Body of pancreas (tissue), 4 donors: ENCODE measurements around the gene ABCB11. TPM values are rescaled to one million over a fixed set of nuclear protein-coding genes. Genes with fewer than 3 reads are reported as not detected.

ENCODE experiments used
- ATAC-seq: fragments of 150-250 bp; one replicate; pipeline ENCODE4 v1.9.1; 2016
- DNase-seq, 4 donors: peaks; one replicate each; pipeline ENCODE4 v3.0.0-alpha.2; 2019
- H3K27ac ChIP-seq, 4 donors: fragments of 200-600 bp; sonication (generic); 1 replicate in 3 of 4; 2 replicates in 1 of 4; pipeline versions ENCODE4 v1.5.1 to v1.6.1; 2016 to 2019; ENCODE audit warnings: mild to moderate bottlenecking in 1 of 4, mixed read lengths in 1 of 4, moderate library complexity in 1 of 4
- H3K27me3 ChIP-seq, 2 donors: fragments of 200-600 bp; sonication (generic); one replicate each; pipeline ENCODE4 v1.6.0; 2016; ENCODE audit warnings: mild to moderate bottlenecking in 1 of 2
- H3K36me3 ChIP-seq, 2 donors: fragments of 200-600 bp; sonication (generic); replicated peaks in 1 of 2; 2 replicates each; pipeline ENCODE4 v1.5.1; 2016; ENCODE audit warnings: low read depth in 2 of 2; ENCODE audit not compliant: insufficient read depth in 1 of 2
- H3K4me1 ChIP-seq: fragments of 200-600 bp; sonication (generic); one replicate; pipeline ENCODE4 v1.6.0; 2016
- H3K4me3 ChIP-seq, 2 donors: fragments of 200-600 bp; sonication (generic); 1 replicate in 1 of 2; 2 replicates in 1 of 2; pipeline ENCODE4 v1.5.1; 2016 to 2019
- H3K9me3 ChIP-seq, 3 donors: fragments of 200-600 bp; sonication (generic); 1 replicate in 2 of 3; 2 replicates in 1 of 3; pipeline ENCODE4 v1.5.1; 2016
- POLR2A ChIP-seq, 3 donors: fragments of 450-650 bp; IDR thresholded peaks; one replicate each; pipeline ENCODE4 v1.6.1; 2016; ENCODE audit warnings: antibody characterized with exemption in 3 of 3, mild to moderate bottlenecking in 2 of 3
- WGBS, 2 donors: methylation state at CpG; one replicate each; pipeline ENCODE4 v1.1.5; 2017; 5-methylcytosine and 5-hydroxymethylcytosine counted together
- intact Hi-C: fragments of 100-400 bp; cut with DNase I; formaldehyde crosslinking; loops from one replicate; pipeline ENCODE4 v1.15.1; 2023
- total RNA-seq, 2 donors: library from RNA; depleted of rRNA; stranded (reverse); fragments of >200 nt; gene quantifications; one replicate each; pipeline ENCODE4 v1.1.0, GENCODE V29; 2016
- TF ChIP-seq, protein P1 (sequence below), 7 experiments: fragments of 450-650 bp in 4 of 7; fragments of 200-600 bp in 3 of 7; sonication (generic) in 3 of 7; IDR thresholded peaks; one replicate each; pipeline ENCODE4 v1.5.1; 2016 to 2019; ENCODE audit warnings: antibody characterized with exemption in 7 of 7

Gene ABCB11
- total RNA-seq, 2 donors from 2014 or later: 0.33 TPM; not detected in 1

DNA sequence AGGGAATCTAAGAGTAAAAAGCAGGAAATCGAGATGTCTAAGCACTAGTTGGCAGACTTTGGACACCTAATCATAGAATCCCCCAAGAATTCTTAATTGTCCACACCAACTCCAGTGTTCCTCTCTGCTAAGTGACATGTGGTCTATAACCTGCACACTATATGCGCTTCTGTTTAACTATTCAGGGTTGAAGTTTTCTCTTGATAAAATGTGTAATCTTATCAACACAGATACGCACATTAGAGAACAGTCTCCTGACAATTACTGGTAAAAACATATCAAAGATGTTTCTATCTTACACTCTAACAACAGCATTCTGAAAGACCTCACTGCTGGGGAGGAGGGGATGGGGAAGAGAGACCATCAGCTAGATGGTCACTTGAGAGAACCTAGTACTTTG lies 3.9 kb downstream of the ABCB11 start:
- TF ChIP-seq, protein P1, sequence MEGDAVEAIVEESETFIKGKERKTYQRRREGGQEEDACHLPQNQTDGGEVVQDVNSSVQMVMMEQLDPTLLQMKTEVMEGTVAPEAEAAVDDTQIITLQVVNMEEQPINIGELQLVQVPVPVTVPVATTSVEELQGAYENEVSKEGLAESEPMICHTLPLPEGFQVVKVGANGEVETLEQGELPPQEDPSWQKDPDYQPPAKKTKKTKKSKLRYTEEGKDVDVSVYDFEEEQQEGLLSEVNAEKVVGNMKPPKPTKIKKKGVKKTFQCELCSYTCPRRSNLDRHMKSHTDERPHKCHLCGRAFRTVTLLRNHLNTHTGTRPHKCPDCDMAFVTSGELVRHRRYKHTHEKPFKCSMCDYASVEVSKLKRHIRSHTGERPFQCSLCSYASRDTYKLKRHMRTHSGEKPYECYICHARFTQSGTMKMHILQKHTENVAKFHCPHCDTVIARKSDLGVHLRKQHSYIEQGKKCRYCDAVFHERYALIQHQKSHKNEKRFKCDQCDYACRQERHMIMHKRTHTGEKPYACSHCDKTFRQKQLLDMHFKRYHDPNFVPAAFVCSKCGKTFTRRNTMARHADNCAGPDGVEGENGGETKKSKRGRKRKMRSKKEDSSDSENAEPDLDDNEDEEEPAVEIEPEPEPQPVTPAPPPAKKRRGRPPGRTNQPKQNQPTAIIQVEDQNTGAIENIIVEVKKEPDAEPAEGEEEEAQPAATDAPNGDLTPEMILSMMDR (IDR thresholded peaks at IDR 0.05): no peak
- TF ChIP-seq POLR2A (IDR thresholded peaks at IDR 0.05): no peak
- no peaks in the 10 kb centered on the region for H3K9me3 ChIP-seq

DNA sequence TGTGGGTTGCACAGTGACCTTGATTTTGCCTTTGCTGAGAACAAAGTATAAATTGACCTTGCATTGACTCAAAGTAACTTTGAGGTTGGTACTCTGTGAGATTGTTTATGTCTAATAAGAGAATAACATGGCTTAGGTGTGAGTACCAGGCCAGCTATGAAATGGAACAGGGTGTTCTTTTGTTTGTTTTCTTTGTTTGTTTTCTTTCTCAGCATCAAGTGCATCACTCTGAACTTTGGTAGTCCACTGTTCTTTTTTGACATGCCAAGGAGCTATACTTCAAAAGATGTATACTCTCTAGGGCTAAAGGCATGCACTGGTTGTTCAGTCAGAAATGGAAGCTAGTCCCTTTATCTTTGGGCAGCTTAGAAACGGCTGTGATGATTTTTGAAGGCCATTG lies 5.1 kb downstream of the ABCB11 start:
- intact Hi-C loops: no loop called here
- Histone ChIP-seq H3K4me1 (no peaks in the 10 kb centered on the region), H3K36me3 (no peaks in the 10 kb centered on the region), H3K9me3 (no peaks in the 10 kb centered on the region), H3K27me3 (no peaks in the 10 kb centered on the region), H3K27ac (no peak overlapping the region), H3K4me3 (no peak overlapping the region)
- 44 to 47% methylated on average over 1 of the region's 1 CpG for WGBS, 2 donors
- DNase-seq (no peak), ATAC-seq (no peak)
- TF ChIP-seq POLR2A (IDR thresholded peaks at IDR 0.05): no peak
- TF ChIP-seq, protein P1 (IDR thresholded peaks at IDR 0.05): no peak

More for the DNA sequence above, 3.9 kb downstream of the ABCB11 start:
- no peak overlapping the region for H3K4me3 ChIP-seq
- no peak overlapping the region for H3K27ac ChIP-seq
- no peak for ATAC-seq
- 49 to 61% methylated on average over 3 of the region's 3 CpGs for WGBS, 2 donors
- no peak for DNase-seq
- intact Hi-C loops: no loop called here
- H3K4me1 ChIP-seq: no peaks in the 10 kb centered on the region
- no peaks in the 10 kb centered on the region for H3K36me3 ChIP-seq
- no peaks in the 10 kb centered on the region for H3K27me3 ChIP-seq

GRCh38 chr2:169023161-169023560 lies 8.0 kb downstream of the ABCB11 start:
- TF ChIP-seq POLR2A (IDR thresholded peaks at IDR 0.05): no peak
- TF ChIP-seq, protein P1 (IDR thresholded peaks at IDR 0.05): no peak
- no peak for DNase-seq
- H3K4me3 ChIP-seq: no peak overlapping the region
- H3K36me3 ChIP-seq: no peaks in the 10 kb centered on the region
- WGBS, 2 donors: 48 to 58% methylated on average over 3 of the region's 3 CpGs
- no peak overlapping the region for H3K27ac ChIP-seq
- H3K27me3 ChIP-seq: no peaks in the 10 kb centered on the region
- no peak for ATAC-seq
- no peaks in the 10 kb centered on the region for H3K9me3 ChIP-seq
- no peaks in the 10 kb centered on the region for H3K4me1 ChIP-seq
- intact Hi-C loops: no loop called here

DNA sequence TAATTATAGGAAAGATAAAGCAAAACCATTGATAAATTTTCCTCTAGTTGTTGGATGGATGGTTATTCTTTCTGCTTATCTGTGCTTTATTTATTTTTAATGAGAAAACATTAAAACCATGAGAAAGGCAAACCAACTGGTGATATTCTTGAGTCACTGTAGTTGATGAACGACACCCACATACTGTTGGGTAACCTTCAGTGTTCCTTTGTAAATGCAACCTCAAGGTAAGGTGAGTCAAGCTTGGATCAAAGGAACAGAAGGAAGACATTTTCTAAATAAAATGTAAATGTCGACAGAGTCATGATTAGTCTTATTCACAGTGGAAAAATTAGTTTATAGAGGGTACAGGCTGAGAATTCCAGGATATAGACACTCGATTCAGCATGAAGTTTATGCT lies 12.7 kb downstream of the ABCB11 start:
- H3K9me3 ChIP-seq: no peaks in the 10 kb centered on the region
- H3K27me3 ChIP-seq: no peaks in the 10 kb centered on the region
- no peak for TF ChIP-seq POLR2A (IDR thresholded peaks at IDR 0.05)
- TF ChIP-seq, protein P1 (IDR thresholded peaks at IDR 0.05): no peak
- H3K27ac ChIP-seq: no peak overlapping the region
- no peak overlapping the region for H3K4me3 ChIP-seq
- peaks cover 1% of the 10 kb centered on the region for H3K4me1 ChIP-seq
- intact Hi-C loops: no loop called here
- no peaks in the 10 kb centered on the region for H3K36me3 ChIP-seq
- ATAC-seq (no peak), DNase-seq (no peak)
- 61 to 67% methylated on average over 3 of the region's 3 CpGs for WGBS, 2 donors

- 58 to 62% methylated on average over 4 of the region's 4 CpGs for WGBS, 2 donors
- intact Hi-C loops: no loop called here
- Histone ChIP-seq H3K9me3 (no peaks in the 10 kb centered on the region), H3K36me3 (no peaks in the 10 kb centered on the region), H3K27me3 (no peaks in the 10 kb centered on the region), H3K4me1 (peaks cover 19% of the 10 kb centered on the region), H3K4me3 (no peak overlapping the region), H3K27ac (no peak overlapping the region)
- ATAC-seq: no peak
- DNase-seq: no peak
- TF ChIP-seq POLR2A (IDR thresholded peaks at IDR 0.05): no peak
- TF ChIP-seq, protein P1 (IDR thresholded peaks at IDR 0.05): no peak
Observed at GRCh38 chr2:169015943-169016342, 15.2 kb downstream of the ABCB11 start.
